PFSK-1 (cell line): ENCODE measurements around the gene ANKS4B.

Source experiments
- FOXP2 ChIP-seq: optimal IDR thresholded peaks from 2 replicates; pipeline ENCODE3; 2011; ENCODE audit warnings: borderline replicate concordance, control low read depth, inconsistent platforms; ENCODE audit not compliant: insufficient read depth; ENCODE audit errors: extremely low read length, extremely low read depth
- POLR2AphosphoS5 ChIP-seq: IDR thresholded peaks from 2 replicates; pipeline ENCODE4 v1.6.1; 2012; ENCODE audit warnings: low read depth, mild to moderate bottlenecking, control low read depth, low read length, moderate library complexity
- REST ChIP-seq, 2 experiments: IDR thresholded peaks; 2 replicates each; pipeline versions ENCODE4 v1.6.1 to v1.8.0; 2011 to 2012; ENCODE audit warnings: low read depth in 2 of 2, low read length in 2 of 2, control low read depth in 1 of 2, inconsistent platforms in 1 of 2, mild to moderate bottlenecking in 1 of 2, moderate library complexity in 1 of 2; ENCODE audit not compliant: insufficient read depth in 1 of 2
- SIN3A ChIP-seq: IDR thresholded peaks from 2 replicates; pipeline ENCODE4 v1.6.1; 2012; ENCODE audit warnings: mild to moderate bottlenecking, low read length, moderate library complexity, borderline replicate concordance; ENCODE audit not compliant: insufficient read depth
- TAF1 ChIP-seq: IDR thresholded peaks from 2 replicates; pipeline ENCODE4 v1.6.1; 2012; ENCODE audit warnings: low read length, control low read depth, borderline replicate concordance; ENCODE audit not compliant: insufficient read depth

ANKS4B gene

DNA sequence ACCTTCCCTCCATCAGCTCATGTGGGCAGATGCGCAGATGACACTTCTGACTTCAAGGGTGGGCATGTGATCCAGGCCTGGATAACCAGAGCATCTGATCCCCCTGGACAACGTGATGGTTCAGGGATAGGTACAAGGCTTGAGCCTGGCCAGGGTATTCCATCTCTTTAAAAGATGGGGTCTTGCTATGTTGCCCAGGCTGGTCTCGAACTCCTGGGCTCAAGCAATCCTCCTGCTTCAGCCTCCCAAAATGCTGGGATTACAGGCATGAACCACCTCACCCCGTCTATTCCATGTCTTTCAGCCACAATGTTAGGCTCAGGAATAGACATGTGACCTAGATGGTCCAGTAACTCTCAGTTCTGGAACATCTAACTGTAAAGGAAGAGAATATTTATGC, 23.8 kb downstream of the ANKS4B start:
- TF ChIP-seq SIN3A (no peak), REST (IDR thresholded peaks at IDR 0.05; ENCODE audit: insufficient read depth in 1 of 2, low read depth in 2 of 2, low read length in 2 of 2) (no peak), FOXP2 (no peak), POLR2AphosphoS5 (no peak), TAF1 (no peak)

DNA sequence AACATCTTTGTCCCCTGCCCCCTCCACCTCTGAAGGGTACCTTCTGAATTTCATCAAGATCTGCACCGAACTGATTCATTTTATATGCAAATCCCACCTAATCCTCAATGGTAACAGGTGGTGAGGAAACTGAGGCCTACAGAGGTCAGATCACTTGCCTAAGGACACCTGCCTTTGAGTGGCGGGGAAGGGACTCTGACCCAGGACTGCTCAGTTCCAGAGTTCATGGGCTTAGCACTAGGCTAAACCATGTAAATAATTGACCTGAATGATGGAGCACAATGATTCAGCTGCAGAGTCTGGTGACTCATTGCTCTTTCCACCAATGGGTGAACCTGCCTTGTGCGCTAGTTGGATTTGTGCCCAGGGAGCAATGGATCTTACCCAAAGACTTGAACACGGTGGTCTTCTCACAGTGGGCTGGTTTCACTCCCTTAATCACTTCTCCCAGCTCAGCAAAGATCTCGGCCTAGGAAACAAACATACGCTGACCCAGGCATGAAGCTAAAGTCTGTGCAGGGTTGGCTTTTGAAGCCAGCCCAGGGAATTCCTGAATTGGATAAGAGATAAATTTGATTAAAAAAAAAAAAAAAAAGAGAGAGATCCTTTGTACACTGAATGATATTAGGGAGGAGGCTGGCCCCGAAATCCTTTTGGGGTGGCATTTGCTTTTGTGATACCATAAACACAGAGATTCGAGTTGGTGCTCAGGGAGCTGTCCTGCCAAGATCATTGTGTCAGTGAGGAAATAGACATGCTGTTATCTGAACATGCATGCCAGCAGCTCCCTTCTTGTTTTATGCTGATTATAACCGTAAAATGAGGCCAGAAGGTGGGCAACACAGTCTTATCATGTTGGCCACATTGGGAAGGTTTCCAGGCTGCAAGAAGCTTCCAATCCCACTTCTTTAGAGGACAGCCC, 27.6 kb downstream of the ANKS4B start:
- TF ChIP-seq FOXP2: no peak
- TF ChIP-seq REST (IDR thresholded peaks at IDR 0.05; ENCODE audit: insufficient read depth in 1 of 2, low read depth in 2 of 2, low read length in 2 of 2): no peak
- no peak for TF ChIP-seq TAF1
- TF ChIP-seq SIN3A: no peak
- TF ChIP-seq POLR2AphosphoS5: no peak

DNA sequence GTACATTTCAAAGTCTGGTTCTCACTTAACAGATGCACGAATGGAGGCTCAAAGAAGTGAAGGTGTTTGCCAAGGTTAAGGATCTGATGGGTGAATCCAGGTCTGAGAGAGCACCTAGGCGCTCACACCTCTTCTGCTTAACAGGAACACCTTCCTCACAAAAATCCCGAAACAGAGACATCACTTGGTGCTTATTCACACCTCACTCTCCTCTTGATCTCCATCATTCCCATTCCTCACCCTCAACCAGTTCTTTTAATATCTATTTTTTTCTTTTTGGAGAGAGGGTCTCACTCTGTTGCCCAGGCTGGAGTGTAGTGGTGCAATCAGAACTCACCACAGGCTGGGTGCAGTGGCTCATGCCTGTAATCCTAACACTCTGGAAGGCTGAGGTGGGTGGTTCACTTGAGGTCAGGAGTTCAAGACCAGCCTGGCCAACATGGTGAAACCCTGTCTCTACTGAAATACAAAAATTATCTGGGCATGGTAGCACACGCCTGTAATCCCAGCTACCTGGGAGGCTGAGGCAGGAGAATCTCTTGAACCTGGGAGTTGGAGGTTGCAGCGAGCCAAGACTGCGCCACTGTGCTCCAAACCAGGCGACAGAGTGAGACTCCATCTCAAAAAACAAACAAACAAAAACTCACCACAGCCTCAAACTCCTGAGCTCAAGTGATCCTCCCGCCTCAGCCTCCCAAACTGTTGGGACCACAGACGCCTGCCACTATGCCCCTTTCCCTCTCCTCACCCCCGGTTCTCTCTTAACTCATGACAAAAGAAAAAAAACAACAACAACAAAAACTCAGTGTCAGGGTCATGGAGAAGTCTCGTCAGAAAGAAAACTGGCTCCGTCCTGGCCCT, 29.5 kb downstream of the ANKS4B start:
- TF ChIP-seq TAF1: no peak
- no peak for TF ChIP-seq POLR2AphosphoS5
- no peak for TF ChIP-seq REST (IDR thresholded peaks at IDR 0.05; ENCODE audit: insufficient read depth in 1 of 2, low read depth in 2 of 2, low read length in 2 of 2)
- no peak for TF ChIP-seq FOXP2
- no peak for TF ChIP-seq SIN3A

GRCh38 chr16:21263640-21264570, 30.4 kb downstream of the ANKS4B start:
- TF ChIP-seq FOXP2 (peak; percentile 14), TAF1 (no peak), SIN3A (no peak), POLR2AphosphoS5 (no peak)

- TF ChIP-seq SIN3A (no peak), TAF1 (no peak), FOXP2 (no peak), REST (IDR thresholded peaks at IDR 0.05; ENCODE audit: insufficient read depth in 1 of 2, low read depth in 2 of 2, low read length in 2 of 2) (no peak), POLR2AphosphoS5 (no peak)
These were observed 31.1 kb downstream of the ANKS4B start for GRCh38 chr16:21264571-21265036.
